NCI-H146 treated with DMSO at 0.1 percent for 48 hours (cell line): ENCODE measurements around the gene APOM.

Experiments
- DNase-seq: peaks from one replicate; lab custom pipeline; 2025; ENCODE audit not compliant: unreplicated experiment; lab: John Stamatoyannopoulos, UW

The APOM gene

GRCh38 chr6:31630177-31630934 is 25.3 kb upstream of the APOM start:
- no peak for DNase-seq

- DNase-seq, result no peak
Observed at GRCh38 chr6:31631209-31631608, 24.5 kb upstream of the APOM start.

- no peak for DNase-seq
Observed at GRCh38 chr6:31631681-31632278, 23.9 kb upstream of the APOM start.

- no peak for DNase-seq
Observed at GRCh38 chr6:31632279-31632946, 23.3 kb upstream of the APOM start.

GRCh38 chr6:31633447-31633846 is 22.2 kb upstream of the APOM start:
- no peak for DNase-seq

- no peak for DNase-seq
Observed at GRCh38 chr6:31634131-31634530, 21.6 kb upstream of the APOM start.

GRCh38 chr6:31634969-31635575 is 20.6 kb upstream of the APOM start:
- no peak for DNase-seq

GRCh38 chr6:31636698-31637596 is 18.7 kb upstream of the APOM start:
- DNase-seq, result no peak

- no peak for DNase-seq
Observed at GRCh38 chr6:31639043-31639442, 16.7 kb upstream of the APOM start.

GRCh38 chr6:31639449-31639861 is 16.2 kb upstream of the APOM start:
- DNase-seq, result no peak

GRCh38 chr6:31640612-31641011 is 15.1 kb upstream of the APOM start:
- no peak for DNase-seq

- no peak for DNase-seq
Observed at GRCh38 chr6:31641370-31641769, 14.3 kb upstream of the APOM start.

GRCh38 chr6:31642798-31643570 is 12.7 kb upstream of the APOM start:
- no peak for DNase-seq

GRCh38 chr6:31643818-31644454 is 11.8 kb upstream of the APOM start:
- DNase-seq, result no peak

GRCh38 chr6:31645325-31645724 is 10.4 kb upstream of the APOM start:
- DNase-seq, result no peak

- peak; percentile 59 for DNase-seq
Observed at GRCh38 chr6:31651602-31652191, 4.0 kb upstream of the APOM start.

- DNase-seq, result peak; percentile 95
Observed at GRCh38 chr6:31652925-31653724, 2.6 kb upstream of the APOM start.

GRCh38 chr6:31654574-31655348 is 933 bp upstream of the APOM start:
- DNase-seq, result no peak
